H54 (cell line): Measurements from ENCODE around the gene MASP1.
"Not testable (repeated sequence)": the region's sequence is repeated elsewhere in the genome, so short reads cannot be mapped to it uniquely, and the experiment has no call there.

Source experiments
- DNase-seq: peaks from one replicate; pipeline ENCODE4 v3.0.0; 2011; ENCODE audit warnings: low spot score, mixed read lengths; ENCODE audit not compliant: insufficient read length
- FAIRE-seq: peaks from 3 replicates; lab custom pipeline; 2011; peaks lifted over from hg19 to GRCh38; lab: Jason Lieb, UNC
- POLR2A ChIP-seq: IDR thresholded peaks from 2 replicates; pipeline ENCODE4 v1.6.1; 2011; ENCODE audit warnings: low read depth, mild to moderate bottlenecking, low read length

The MASP1 gene

GRCh38 chr3:187209491-187209890 is 82.0 kb downstream of the MASP1 start:
- FAIRE-seq (no peak), DNase-seq (no peak)
- no peak for TF ChIP-seq POLR2A

- TF ChIP-seq POLR2A, result no peak
- FAIRE-seq (peak; percentile 62), DNase-seq (no peak)
These were observed 83.4 kb downstream of the MASP1 start for GRCh38 chr3:187208159-187208558.

- TF ChIP-seq POLR2A, result no peak
- FAIRE-seq (no peak), DNase-seq (no peak)
These were observed 83.9 kb downstream of the MASP1 start for GRCh38 chr3:187207624-187208023.

GRCh38 chr3:187207062-187207461 is 84.5 kb downstream of the MASP1 start:
- DNase-seq (no peak), FAIRE-seq (no peak)
- no peak for TF ChIP-seq POLR2A

GRCh38 chr3:187205683-187206082 is 85.9 kb downstream of the MASP1 start:
- DNase-seq (no peak), FAIRE-seq (no peak)
- TF ChIP-seq POLR2A, result no peak

GRCh38 chr3:187199463-187200050 is 92.0 kb downstream of the MASP1 start:
- DNase-seq, FAIRE-seq: not testable (repeated sequence)

GRCh38 chr3:187198490-187198889 is 93.0 kb downstream of the MASP1 start:
- FAIRE-seq, result no peak
- TF ChIP-seq POLR2A, result no peak
- DNase-seq, result no peak

GRCh38 chr3:187197335-187197649 is 94.2 kb downstream of the MASP1 start, which contains the start of gene RTP1:
RTP1 (plus strand) TSS chr3:187197486; CDS start chr3:187197516, 30 bp downstream.
- FAIRE-seq (no peak), DNase-seq (no peak)
- no peak for TF ChIP-seq POLR2A

GRCh38 chr3:187196573-187197334 is 94.8 kb downstream of the MASP1 start:
- TF ChIP-seq POLR2A, result no peak
- FAIRE-seq, result no peak

GRCh38 chr3:187193181-187193580 is 98.4 kb downstream of the MASP1 start:
- no peak for DNase-seq
- no peak for FAIRE-seq
- no peak for TF ChIP-seq POLR2A

More at GRCh38 chr3:187196573-187197334, 94.8 kb downstream of the MASP1 start:
- DNase-seq, result no peak

GRCh38 chr3:187191271-187191670 is 100.3 kb downstream of the MASP1 start:
- DNase-seq, result no peak
- TF ChIP-seq POLR2A, result no peak
- no peak for FAIRE-seq

GRCh38 chr3:187188931-187189330 is 102.6 kb downstream of the MASP1 start:
- FAIRE-seq (no peak), DNase-seq (no peak)
- TF ChIP-seq POLR2A, result no peak

GRCh38 chr3:187186801-187187421 is 104.6 kb downstream of the MASP1 start:
- TF ChIP-seq POLR2A, result no peak
- FAIRE-seq, result peak; percentile 94
- DNase-seq, result peak; percentile 52

GRCh38 chr3:187186375-187186774 is 105.2 kb downstream of the MASP1 start:
- no peak for TF ChIP-seq POLR2A
- FAIRE-seq (no peak), DNase-seq (no peak)
